Stimulated activated naive CD8-positive, alpha-beta T cell treated with anti-CD3 and anti-CD28 coated beads, Interleukin-15, amount 100 ng/mL, for 72 hours (primary cell): Measurements from ENCODE around the gene PCNX2.
A peak's percentile ranks its signal among the peaks of the same experiment; 100 is the strongest.
"Not testable (repeated sequence)": the region's sequence is repeated elsewhere in the genome, so short reads cannot be mapped to it uniquely, and the experiment has no call there.

ENCODE experiments used
- ATAC-seq: fragments of 150-1000 bp; cut with Tn5 transposase; 2 replicates; pipeline ENCODE4 v1.10.0; 2021; ENCODE audit warnings: mild to moderate bottlenecking, moderate library complexity
- DNase-seq, 2 donors: peaks; one replicate each; pipeline ENCODE4 v3.0.0; 2021 to 2022
- H3K27ac Mint-ChIP-seq, 2 donors: one replicate each; pipeline ENCODE4 v1.8.0; 2022; ENCODE audit warnings: mild to moderate bottlenecking in 2 of 2, mixed read lengths in 2 of 2, moderate library complexity in 2 of 2
- H3K27me3 Mint-ChIP-seq: one replicate; pipeline ENCODE4 v1.8.0; 2022; ENCODE audit warnings: mixed read lengths
- H3K4me1 Mint-ChIP-seq: one replicate; pipeline ENCODE4 v1.8.0; 2022; ENCODE audit warnings: mild to moderate bottlenecking, mixed read lengths
- H3K4me3 Mint-ChIP-seq, 2 donors: one replicate each; pipeline ENCODE4 v1.8.0; 2022; ENCODE audit warnings: mild to moderate bottlenecking in 2 of 2, mixed read lengths in 2 of 2, moderate library complexity in 1 of 2
- H3K9me3 Mint-ChIP-seq, 2 donors: one replicate each; pipeline ENCODE4 v1.8.0; 2022; ENCODE audit warnings: mixed read lengths in 2 of 2

PCNX2 gene

GRCh38 chr1:233135833-233136232 lies 159.7 kb downstream of the PCNX2 start:
- Mint-ChIP-seq H3K9me3 (no peaks in the 10 kb centered on the region), H3K4me1 (no peaks in the 10 kb centered on the region), H3K27me3 (no peaks in the 10 kb centered on the region), H3K4me3 (no peak overlapping the region), H3K27ac (no peak overlapping the region)
- DNase-seq (no peak), ATAC-seq (no peak)

- DNase-seq: no peak
- no peak overlapping the region for H3K27ac Mint-ChIP-seq
- no peaks in the 10 kb centered on the region for H3K4me1 Mint-ChIP-seq
- H3K4me3 Mint-ChIP-seq: no peak overlapping the region
- peaks cover 0 to 4% of the 10 kb centered on the region in 2 donors for H3K9me3 Mint-ChIP-seq
- no peak for ATAC-seq
- H3K27me3 Mint-ChIP-seq: no peaks in the 10 kb centered on the region
Measured at GRCh38 chr1:233132445-233132844, 163.1 kb downstream of the PCNX2 start.

GRCh38 chr1:233129031-233129430 lies 166.5 kb downstream of the PCNX2 start:
- not testable (repeated sequence) for H3K4me1 Mint-ChIP-seq, H3K4me3 Mint-ChIP-seq, H3K9me3 Mint-ChIP-seq, DNase-seq, H3K27me3 Mint-ChIP-seq, H3K27ac Mint-ChIP-seq
- peak; percentile 31 for ATAC-seq

GRCh38 chr1:233127157-233127556 lies 168.4 kb downstream of the PCNX2 start:
- H3K27me3 Mint-ChIP-seq: no peaks in the 10 kb centered on the region
- ATAC-seq (no peak), DNase-seq (no peak)
- no peak overlapping the region for H3K27ac Mint-ChIP-seq
- H3K4me3 Mint-ChIP-seq: no peak overlapping the region
- peaks cover 0 to 4% of the 10 kb centered on the region in 2 donors for H3K9me3 Mint-ChIP-seq
- H3K4me1 Mint-ChIP-seq: no peaks in the 10 kb centered on the region

GRCh38 chr1:233122779-233123178 lies 172.7 kb downstream of the PCNX2 start:
- H3K9me3 Mint-ChIP-seq: no peaks in the 10 kb centered on the region
- H3K4me3 Mint-ChIP-seq: no peak overlapping the region
- ATAC-seq: no peak
- H3K27ac Mint-ChIP-seq: no peak overlapping the region
- H3K4me1 Mint-ChIP-seq: no peaks in the 10 kb centered on the region
- DNase-seq: no peak
- no peaks in the 10 kb centered on the region for H3K27me3 Mint-ChIP-seq

- Mint-ChIP-seq H3K4me3 (no peak overlapping the region), H3K9me3 (no peaks in the 10 kb centered on the region), H3K27ac (no peak overlapping the region), H3K27me3 (no peaks in the 10 kb centered on the region), H3K4me1 (no peaks in the 10 kb centered on the region)
- ATAC-seq (no peak), DNase-seq (no peak)
Measured at GRCh38 chr1:233121947-233122559, 173.5 kb downstream of the PCNX2 start.

- no peak for ATAC-seq
- H3K4me1 Mint-ChIP-seq: peaks cover 31% of the 10 kb centered on the region
- H3K27me3 Mint-ChIP-seq: no peaks in the 10 kb centered on the region
- H3K27ac Mint-ChIP-seq: no peak overlapping the region
- no peak overlapping the region for H3K4me3 Mint-ChIP-seq
- no peak for DNase-seq
- H3K9me3 Mint-ChIP-seq: no peaks in the 10 kb centered on the region
Measured at GRCh38 chr1:233114860-233115259, 180.7 kb downstream of the PCNX2 start.

GRCh38 chr1:233114159-233114558 lies 181.4 kb downstream of the PCNX2 start:
- H3K27ac Mint-ChIP-seq: peak overlapping the region in 1 of 2 donors; percentile 15
- H3K4me1 Mint-ChIP-seq: peaks cover 31% of the 10 kb centered on the region
- H3K9me3 Mint-ChIP-seq: no peaks in the 10 kb centered on the region
- no peak overlapping the region for H3K4me3 Mint-ChIP-seq
- DNase-seq (no peak), ATAC-seq (no peak)
- H3K27me3 Mint-ChIP-seq: no peaks in the 10 kb centered on the region

- Mint-ChIP-seq H3K27ac (peak overlapping the region; percentile 45 to 87), H3K4me3 (peak overlapping the region; percentile 51 to 54), H3K4me1 (peaks cover 31% of the 10 kb centered on the region), H3K27me3 (no peaks in the 10 kb centered on the region), H3K9me3 (no peaks in the 10 kb centered on the region)
- ATAC-seq (peak; percentile 98), DNase-seq (peak; percentile 11 to 72)
Measured at GRCh38 chr1:233113009-233113879, 182.3 kb downstream of the PCNX2 start.

GRCh38 chr1:233112186-233113008 lies 183.1 kb downstream of the PCNX2 start:
- H3K27ac Mint-ChIP-seq: no peak overlapping the region
- peaks cover 31% of the 10 kb centered on the region for H3K4me1 Mint-ChIP-seq
- ATAC-seq: no peak
- H3K4me3 Mint-ChIP-seq: no peak overlapping the region
- H3K27me3 Mint-ChIP-seq: no peaks in the 10 kb centered on the region
- no peak for DNase-seq
- H3K9me3 Mint-ChIP-seq: no peaks in the 10 kb centered on the region

GRCh38 chr1:233111731-233112130 lies 183.8 kb downstream of the PCNX2 start:
- Mint-ChIP-seq H3K27ac (no peak overlapping the region), H3K4me1 (peaks cover 31% of the 10 kb centered on the region), H3K4me3 (no peak overlapping the region), H3K27me3 (no peaks in the 10 kb centered on the region), H3K9me3 (no peaks in the 10 kb centered on the region)
- ATAC-seq: no peak
- no peak for DNase-seq

GRCh38 chr1:233109096-233109495 lies 186.4 kb downstream of the PCNX2 start:
- ATAC-seq: no peak
- H3K4me3 Mint-ChIP-seq: no peak overlapping the region

GRCh38 chr1:233107716-233108130 lies 187.8 kb downstream of the PCNX2 start:
- not testable (repeated sequence) for H3K27ac Mint-ChIP-seq, H3K27me3 Mint-ChIP-seq, H3K9me3 Mint-ChIP-seq, H3K4me3 Mint-ChIP-seq, DNase-seq, H3K4me1 Mint-ChIP-seq, ATAC-seq

More at GRCh38 chr1:233109096-233109495, 186.4 kb downstream of the PCNX2 start:
- H3K4me1 Mint-ChIP-seq: peaks cover 14% of the 10 kb centered on the region
- H3K27ac Mint-ChIP-seq: no peak overlapping the region
- no peak for DNase-seq
- no peaks in the 10 kb centered on the region for H3K27me3 Mint-ChIP-seq
- H3K9me3 Mint-ChIP-seq: no peaks in the 10 kb centered on the region

- no peak overlapping the region for H3K27ac Mint-ChIP-seq
- no peak for ATAC-seq
- no peaks in the 10 kb centered on the region for H3K4me1 Mint-ChIP-seq
- H3K9me3 Mint-ChIP-seq: no peaks in the 10 kb centered on the region
- H3K4me3 Mint-ChIP-seq: no peak overlapping the region
- H3K27me3 Mint-ChIP-seq: no peaks in the 10 kb centered on the region
- no peak for DNase-seq
Measured at GRCh38 chr1:233107130-233107660, 188.3 kb downstream of the PCNX2 start.

- Mint-ChIP-seq H3K4me3 (no peak overlapping the region), H3K27me3 (no peaks in the 10 kb centered on the region), H3K27ac (no peak overlapping the region), H3K4me1 (no peaks in the 10 kb centered on the region), H3K9me3 (no peaks in the 10 kb centered on the region)
- no peak for DNase-seq
- ATAC-seq: no peak
Measured at GRCh38 chr1:233105225-233105624, 190.3 kb downstream of the PCNX2 start.
